Neural progenitor cell (in vitro differentiated cells): ENCODE measurements around the gene CPLANE1. TPM values are rescaled to one million over a fixed set of nuclear protein-coding genes. Genes with fewer than 3 reads are reported as not detected.

Source experiments
- DNase-seq: peaks from one replicate; pipeline ENCODE4 v3.0.0-alpha.2; 2016; ENCODE audit warnings: low spot score
- H2AFZ ChIP-seq: fragments of 200-600 bp; sonication (generic); replicated peaks from 2 replicates; pipeline ENCODE4 v1.6.1; 2016; ENCODE audit warnings: antibody characterized with exemption
- H3F3A ChIP-seq: fragments of 200-600 bp; sonication (generic); 2 replicates; pipeline ENCODE4 v1.6.1; 2016; ENCODE audit warnings: antibody characterized with exemption, low read depth
- H3K27ac ChIP-seq: fragments of 200-600 bp; sonication (generic); 2 replicates; pipeline ENCODE4 v1.5.1; 2016; ENCODE audit warnings: mild to moderate bottlenecking
- H3K27me3 ChIP-seq: fragments of 200-600 bp; sonication (generic); 2 replicates; pipeline ENCODE4 v1.6.1; 2016; ENCODE audit warnings: mild to moderate bottlenecking, moderate library complexity
- H3K36me3 ChIP-seq: fragments of 200-600 bp; sonication (generic); 2 replicates; pipeline ENCODE4 v1.5.1; 2016
- H3K4me1 ChIP-seq: fragments of 200-600 bp; sonication (generic); 2 replicates; pipeline ENCODE4 v1.6.1; 2016; ENCODE audit warnings: mixed run types
- H3K4me2 ChIP-seq: fragments of 200-600 bp; sonication (generic); 2 replicates; pipeline ENCODE4 v1.6.1; 2016
- H3K4me3 ChIP-seq: fragments of 200-600 bp; sonication (generic); 2 replicates; pipeline ENCODE4 v1.5.1; 2016
- H3K79me2 ChIP-seq: fragments of 200-600 bp; sonication (generic); 2 replicates; pipeline ENCODE4 v1.6.1; 2016; ENCODE audit warnings: low read depth
- H3K9ac ChIP-seq: fragments of 200-600 bp; sonication (generic); 2 replicates; pipeline ENCODE4 v1.6.1; 2016
- H3K9me3 ChIP-seq: fragments of 200-600 bp; sonication (generic); 2 replicates; pipeline ENCODE4 v1.5.1; 2016; ENCODE audit warnings: low read depth
- H4K20me1 ChIP-seq: fragments of 200-600 bp; sonication (generic); 2 replicates; pipeline ENCODE4 v1.6.1; 2016; ENCODE audit warnings: low read depth
- H3K27ac Mint-ChIP-seq: 3 replicates; pipeline ENCODE4 v1.8.0; 2021; ENCODE audit warnings: mixed read lengths
- H3K27me3 Mint-ChIP-seq: 2 replicates; pipeline ENCODE4 v1.8.0; 2022; ENCODE audit warnings: low read depth, mild to moderate bottlenecking, inconsistent platforms, moderate library complexity, mixed read lengths; ENCODE audit not compliant: insufficient read depth
- H3K36me3 Mint-ChIP-seq: 3 replicates; pipeline ENCODE4 v1.8.0; 2021; ENCODE audit warnings: mixed read lengths
- H3K4me1 Mint-ChIP-seq: 3 replicates; pipeline ENCODE4 v1.8.0; 2021; ENCODE audit warnings: mixed read lengths
- H3K4me3 Mint-ChIP-seq: 3 replicates; pipeline ENCODE4 v1.8.0; 2021; ENCODE audit warnings: mild to moderate bottlenecking, moderate library complexity, mixed read lengths
- H3K9me3 Mint-ChIP-seq: 3 replicates; pipeline ENCODE4 v1.8.0; 2020; ENCODE audit warnings: mixed read lengths
- EZH2 ChIP-seq: fragments of 200-600 bp; sonication (generic); IDR thresholded peaks from 2 replicates; pipeline ENCODE4 v1.6.1; 2017; ENCODE audit warnings: antibody characterized with exemption, mild to moderate bottlenecking, moderate library complexity
- EZH2phosphoT487 ChIP-seq: fragments of 200-600 bp; sonication (generic); IDR thresholded peaks from 2 replicates; pipeline ENCODE4 v1.6.1; 2017; ENCODE audit warnings: antibody characterized with exemption
- total RNA-seq: library from RNA; depleted of rRNA; stranded (reverse); fragments of >200 nt; gene quantifications from 2 replicates; pipeline ENCODE4 v1.2.3, GENCODE V29; 2015; ENCODE audit warnings: low replicate concordance
- TF ChIP-seq, protein P1 (sequence below): fragments of 200-600 bp; sonication (generic); IDR thresholded peaks from 2 replicates; pipeline ENCODE4 v1.5.1; 2017; ENCODE audit warnings: antibody characterized with exemption, mild to moderate bottlenecking

CPLANE1 gene
- total RNA-seq, 1 donor from 2014 or later, result 23.4 TPM

DNA sequence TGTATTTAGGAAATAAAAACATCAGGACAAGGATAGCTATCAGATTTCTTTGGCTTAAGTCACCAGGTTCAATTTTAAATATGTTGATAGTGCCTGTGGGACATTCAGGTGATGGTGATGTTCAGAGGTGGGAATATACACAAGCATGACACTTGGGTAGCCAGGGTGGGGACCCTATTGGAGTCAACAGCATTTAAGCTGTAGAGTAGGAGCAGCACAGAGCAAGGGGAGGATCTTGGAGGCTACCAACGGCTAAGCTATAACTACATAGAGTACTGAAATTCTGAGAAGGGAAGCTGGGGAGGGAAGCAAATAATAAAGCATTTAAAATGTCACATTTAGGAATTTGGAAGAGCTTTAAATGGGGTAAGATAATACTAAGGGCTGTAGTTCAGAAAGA, 177.7 kb downstream of the CPLANE1 start:
- Mint-ChIP-seq H3K27ac (no peak overlapping the region), H3K36me3 (peaks cover 2% of the 10 kb centered on the region), H3K4me1 (no peaks in the 10 kb centered on the region), H3K9me3 (no peaks in the 10 kb centered on the region), H3K27me3 (no peaks in the 10 kb centered on the region), H3K4me3 (no peak overlapping the region)
- H3K4me2 ChIP-seq, result no peak overlapping the region
- H3K27me3 ChIP-seq, result no peaks in the 10 kb centered on the region
- H3K4me3 ChIP-seq, result no peak overlapping the region
- H3K27ac ChIP-seq, result no peak overlapping the region
- no peaks in the 10 kb centered on the region for H3K36me3 ChIP-seq
- no peaks in the 10 kb centered on the region for H4K20me1 ChIP-seq
- no peaks in the 10 kb centered on the region for H3F3A ChIP-seq
- no peaks in the 10 kb centered on the region for H3K79me2 ChIP-seq
- TF ChIP-seq EZH2phosphoT487 (no peak), EZH2 (no peak)
- TF ChIP-seq, protein P1, sequence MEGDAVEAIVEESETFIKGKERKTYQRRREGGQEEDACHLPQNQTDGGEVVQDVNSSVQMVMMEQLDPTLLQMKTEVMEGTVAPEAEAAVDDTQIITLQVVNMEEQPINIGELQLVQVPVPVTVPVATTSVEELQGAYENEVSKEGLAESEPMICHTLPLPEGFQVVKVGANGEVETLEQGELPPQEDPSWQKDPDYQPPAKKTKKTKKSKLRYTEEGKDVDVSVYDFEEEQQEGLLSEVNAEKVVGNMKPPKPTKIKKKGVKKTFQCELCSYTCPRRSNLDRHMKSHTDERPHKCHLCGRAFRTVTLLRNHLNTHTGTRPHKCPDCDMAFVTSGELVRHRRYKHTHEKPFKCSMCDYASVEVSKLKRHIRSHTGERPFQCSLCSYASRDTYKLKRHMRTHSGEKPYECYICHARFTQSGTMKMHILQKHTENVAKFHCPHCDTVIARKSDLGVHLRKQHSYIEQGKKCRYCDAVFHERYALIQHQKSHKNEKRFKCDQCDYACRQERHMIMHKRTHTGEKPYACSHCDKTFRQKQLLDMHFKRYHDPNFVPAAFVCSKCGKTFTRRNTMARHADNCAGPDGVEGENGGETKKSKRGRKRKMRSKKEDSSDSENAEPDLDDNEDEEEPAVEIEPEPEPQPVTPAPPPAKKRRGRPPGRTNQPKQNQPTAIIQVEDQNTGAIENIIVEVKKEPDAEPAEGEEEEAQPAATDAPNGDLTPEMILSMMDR, result no peak
- H3K4me1 ChIP-seq, result no peaks in the 10 kb centered on the region
- H3K9ac ChIP-seq, result no peak overlapping the region
- no peaks in the 10 kb centered on the region for H3K9me3 ChIP-seq
- no peak for DNase-seq
- no peak overlapping the region for H2AFZ ChIP-seq

DNA sequence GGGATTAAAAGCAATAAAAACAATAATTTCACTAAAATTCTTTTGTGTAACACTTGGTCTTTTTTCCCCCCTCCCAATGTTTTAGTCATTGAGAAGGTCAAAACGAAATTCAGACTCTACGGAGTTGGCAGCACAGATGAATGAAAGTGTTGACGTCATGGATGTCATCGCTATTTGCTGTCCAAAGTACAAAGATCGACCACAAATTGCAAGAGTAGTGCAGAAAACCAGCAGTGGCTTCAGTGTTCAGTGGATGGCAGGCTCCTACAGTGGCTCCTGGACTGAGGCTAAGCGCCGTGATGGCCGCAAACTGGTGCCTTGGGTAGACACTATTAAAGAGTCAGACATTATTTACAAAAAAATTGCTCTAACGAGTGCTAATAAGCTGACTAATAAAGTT, 184.7 kb downstream of the CPLANE1 start:
- Histone ChIP-seq H3K27me3 (no peaks in the 10 kb centered on the region), H3K4me1 (no peaks in the 10 kb centered on the region), H3K4me2 (no peak overlapping the region), H3K9ac (no peak overlapping the region), H3K9me3 (no peaks in the 10 kb centered on the region), H3K36me3 (peaks cover 14% of the 10 kb centered on the region), H3F3A (no peaks in the 10 kb centered on the region), H3K79me2 (no peaks in the 10 kb centered on the region), H4K20me1 (no peaks in the 10 kb centered on the region), H3K27ac (no peak overlapping the region), H2AFZ (no peak overlapping the region), H3K4me3 (no peak overlapping the region)
- no peak overlapping the region for H3K4me3 Mint-ChIP-seq
- no peak for DNase-seq
- H3K27me3 Mint-ChIP-seq, result no peaks in the 10 kb centered on the region
- H3K27ac Mint-ChIP-seq, result no peak overlapping the region
- H3K4me1 Mint-ChIP-seq, result no peaks in the 10 kb centered on the region
- peaks cover 13% of the 10 kb centered on the region for H3K36me3 Mint-ChIP-seq
- TF ChIP-seq, protein P1, result no peak
- TF ChIP-seq EZH2phosphoT487 (no peak), EZH2 (no peak)
- no peaks in the 10 kb centered on the region for H3K9me3 Mint-ChIP-seq

DNA sequence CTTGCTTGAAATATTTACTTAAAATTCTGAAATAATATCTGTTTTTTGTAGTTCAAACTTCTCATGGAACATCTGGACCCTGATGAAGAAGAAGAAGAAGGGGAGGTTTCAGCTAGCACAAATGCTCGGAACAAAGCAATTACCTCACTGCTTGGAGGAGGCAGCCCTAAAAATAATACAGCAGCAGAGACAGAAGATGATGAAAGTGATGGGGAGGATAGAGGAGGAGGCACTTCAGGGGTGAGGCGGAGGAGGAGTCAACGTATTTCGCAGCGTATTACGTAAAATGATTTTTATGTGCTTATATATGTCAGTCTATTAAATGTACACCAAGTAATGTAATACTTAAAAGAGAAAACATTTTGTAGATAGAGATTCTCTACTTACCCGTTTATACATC, 185.4 kb downstream of the CPLANE1 start:
- no peak overlapping the region for H3K4me3 ChIP-seq
- no peaks in the 10 kb centered on the region for H3F3A ChIP-seq
- H3K36me3 ChIP-seq, result peaks cover 18% of the 10 kb centered on the region
- H3K79me2 ChIP-seq, result no peaks in the 10 kb centered on the region
- H3K9me3 Mint-ChIP-seq, result no peaks in the 10 kb centered on the region
- no peak overlapping the region for H3K27ac Mint-ChIP-seq
- no peak overlapping the region for H3K4me2 ChIP-seq
- peaks cover 15% of the 10 kb centered on the region for H3K36me3 Mint-ChIP-seq
- no peaks in the 10 kb centered on the region for H3K27me3 ChIP-seq
- H3K4me1 ChIP-seq, result no peaks in the 10 kb centered on the region
- DNase-seq, result no peak
- H3K9ac ChIP-seq, result no peak overlapping the region
- H3K4me3 Mint-ChIP-seq, result no peak overlapping the region
- H2AFZ ChIP-seq, result no peak overlapping the region
- no peaks in the 10 kb centered on the region for H3K4me1 Mint-ChIP-seq
- H3K27ac ChIP-seq, result no peak overlapping the region
- no peaks in the 10 kb centered on the region for H4K20me1 ChIP-seq
- H3K27me3 Mint-ChIP-seq, result no peaks in the 10 kb centered on the region
- no peak for TF ChIP-seq EZH2phosphoT487
- TF ChIP-seq, protein P1, result no peak
- TF ChIP-seq EZH2, result no peak
- no peaks in the 10 kb centered on the region for H3K9me3 ChIP-seq
